IPS-18a (cell line): ENCODE results near the gene WDR74.
A peak's percentile ranks its signal among the peaks of the same experiment; 100 is the strongest.

Experiments used
- H3K27ac ChIP-seq: one replicate; pipeline ENCODE4 v1.5.1; 2013; ENCODE audit warnings: low read length
- H3K27me3 ChIP-seq: one replicate; pipeline ENCODE4 v1.6.1; 2013; ENCODE audit warnings: mild to moderate bottlenecking, low read length; ENCODE audit not compliant: control insufficient read depth, insufficient read depth
- H3K36me3 ChIP-seq: one replicate; pipeline ENCODE4 v1.6.1; 2013; ENCODE audit warnings: low read depth, low read length; ENCODE audit not compliant: control insufficient read depth
- H3K4me1 ChIP-seq: one replicate; pipeline ENCODE4 v1.6.1; 2013; ENCODE audit warnings: low read depth, low read length; ENCODE audit not compliant: control insufficient read depth
- H3K4me3 ChIP-seq: one replicate; pipeline ENCODE4 v1.5.1; 2013; ENCODE audit warnings: low read length
- H3K9ac ChIP-seq: one replicate; pipeline ENCODE4 v1.6.1; 2013; ENCODE audit warnings: mild to moderate bottlenecking, low read length, moderate library complexity
- H3K9me3 ChIP-seq: one replicate; pipeline ENCODE4 v1.6.1; 2013; ENCODE audit warnings: low read depth, low read length; ENCODE audit not compliant: control insufficient read depth

WDR74 gene

DNA sequence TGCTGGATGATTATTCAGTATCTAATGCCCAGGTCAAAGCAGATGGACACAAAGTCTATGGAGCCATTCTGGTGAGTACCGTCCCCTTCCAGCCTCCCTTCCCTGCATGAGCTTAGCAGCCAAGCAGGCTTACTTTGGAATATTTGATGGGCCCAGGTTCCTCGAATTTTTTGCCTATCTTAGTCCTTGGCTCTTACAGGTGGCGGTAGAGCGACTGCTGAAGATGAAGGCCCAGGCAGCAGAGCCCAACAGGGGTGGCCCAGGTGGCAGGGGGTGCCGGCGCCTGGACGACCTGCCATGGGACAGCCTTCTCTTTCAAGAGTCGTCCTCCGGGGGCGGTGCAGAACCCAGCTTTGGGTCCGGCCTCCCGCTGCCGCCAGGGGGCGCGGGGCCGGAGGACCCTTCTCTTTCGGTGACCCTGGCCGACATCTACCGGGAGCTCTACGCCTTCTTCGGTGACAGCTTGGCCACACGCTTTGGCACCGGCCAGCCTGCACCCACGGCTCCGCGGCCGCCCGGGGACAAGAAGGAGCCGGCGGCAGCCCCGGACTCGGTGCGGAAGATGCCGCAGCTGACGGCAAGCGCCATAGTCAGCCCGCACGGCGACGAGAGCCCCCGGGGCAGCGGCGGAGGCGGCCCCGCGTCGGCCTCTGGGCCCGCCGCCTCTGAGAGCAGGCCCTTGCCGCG lies 52.9 kb downstream of the WDR74 start:
- Histone ChIP-seq H3K9ac (peak overlapping the region; percentile 92), H3K9me3 (no peaks in the 10 kb centered on the region), H3K27ac (no peak overlapping the region), H3K27me3 (no peaks in the 10 kb centered on the region), H3K36me3 (peaks cover 28% of the 10 kb centered on the region), H3K4me3 (peak overlapping the region; percentile 99), H3K4me1 (peaks cover 8% of the 10 kb centered on the region)
